ENCODE measurements around the gene GRIA2. TPM values are rescaled to one million over a fixed set of nuclear protein-coding genes. Genes with fewer than 3 reads are reported as not detected.

GRIA2 gene
- total and polyA plus RNA-seq, 7 donors: 0.09 to 3.0 (median 0.12) TPM; not detected in 3

GRCh38 chr4:157357887-157358286, 137.4 kb downstream of the GRIA2 start:
- H3K36me3 ChIP-seq (ENCODE audit: insufficient read depth in 1 of 2, low read depth in 1 of 2): no peaks in the 10 kb centered on the region
- no peak for ATAC-seq
- no peaks in the 10 kb centered on the region for H3K27me3 ChIP-seq (ENCODE audit: insufficient read depth in 3 of 3, low read length in 2 of 3)
- TF ChIP-seq CTCF (IDR thresholded peaks at IDR 0.05): no peak
- no peaks in the 10 kb centered on the region for H3K9me3 ChIP-seq
- H3K27ac ChIP-seq: no peak overlapping the region
- intact Hi-C loops (cut with DNase I): no loop called here
- WGBS, 3 donors: 30 to 49% (median 33%) methylated on average over 1 of the region's 1 CpG
- no peaks in the 10 kb centered on the region for H3K4me1 ChIP-seq
- H3K4me3 ChIP-seq: no peak overlapping the region
- no peak for DNase-seq

DNA sequence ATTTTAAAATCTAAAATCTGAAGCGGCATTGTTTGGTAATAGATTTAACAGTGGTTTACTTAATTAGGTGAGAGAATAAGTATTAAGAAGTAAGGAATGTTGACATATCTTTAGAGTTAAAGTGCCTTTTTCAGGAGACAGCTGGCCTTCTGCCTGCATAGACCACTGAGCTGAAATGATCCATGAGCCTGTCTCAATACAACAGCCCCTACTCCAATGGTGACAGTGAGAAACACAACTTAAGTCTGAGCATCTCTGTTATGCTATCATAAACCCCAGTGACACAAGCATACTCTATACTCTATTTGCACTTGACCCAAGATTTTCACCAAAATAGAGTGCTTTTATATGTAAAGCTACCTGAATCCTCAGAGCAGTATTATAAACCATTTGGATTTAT, 137.9 kb downstream of the GRIA2 start:
- 83 to 91% (median 90%) methylated on average over 1 of the region's 1 CpG for WGBS, 3 donors
- no peaks in the 10 kb centered on the region for H3K9me3 ChIP-seq
- H3K36me3 ChIP-seq (ENCODE audit: insufficient read depth in 1 of 2, low read depth in 1 of 2): no peaks in the 10 kb centered on the region
- intact Hi-C loops (cut with DNase I): no loop called here
- no peaks in the 10 kb centered on the region for H3K4me1 ChIP-seq
- ATAC-seq (no peak), DNase-seq (no peak)
- H3K27me3 ChIP-seq (ENCODE audit: insufficient read depth in 3 of 3, low read length in 2 of 3): no peaks in the 10 kb centered on the region
- H3K4me3 ChIP-seq: no peak overlapping the region
- TF ChIP-seq CTCF (IDR thresholded peaks at IDR 0.05): no peak
- H3K27ac ChIP-seq: no peak overlapping the region

- Histone ChIP-seq H3K4me1 (no peaks in the 10 kb centered on the region), H3K9me3 (no peaks in the 10 kb centered on the region), H3K27ac (no peak overlapping the region), H3K27me3 (ENCODE audit: insufficient read depth in 3 of 3, low read length in 2 of 3) (no peaks in the 10 kb centered on the region), H3K36me3 (ENCODE audit: insufficient read depth in 1 of 2, low read depth in 1 of 2) (no peaks in the 10 kb centered on the region), H3K4me3 (no peak overlapping the region)
- intact Hi-C loops (cut with DNase I): no loop called here
- DNase-seq: no peak
- TF ChIP-seq CTCF (IDR thresholded peaks at IDR 0.05): no peak
- ATAC-seq: no peak
- 49 to 57% (median 49%) methylated on average over 1 of the region's 1 CpG for WGBS, 3 donors
Measured at GRCh38 chr4:157358851-157359250, 138.3 kb downstream of the GRIA2 start.

DNA sequence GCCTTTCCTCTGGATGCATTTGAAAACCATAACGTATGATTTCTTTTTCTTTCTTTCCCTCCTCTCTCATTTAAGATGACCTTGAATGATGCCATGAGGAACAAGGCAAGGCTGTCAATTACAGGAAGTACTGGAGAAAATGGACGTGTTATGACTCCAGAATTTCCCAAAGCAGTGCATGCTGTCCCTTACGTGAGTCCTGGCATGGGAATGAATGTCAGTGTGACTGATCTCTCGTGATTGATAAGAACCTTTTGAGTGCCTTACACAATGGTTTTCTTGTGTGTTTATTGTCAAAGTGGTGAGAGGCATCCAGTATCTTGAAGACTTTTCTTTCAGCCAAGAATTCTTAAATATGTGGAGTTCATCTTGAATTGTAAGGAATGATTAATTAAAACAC, 142.8 kb downstream of the GRIA2 start:
- intact Hi-C loops (cut with DNase I): no loop called here
- TF ChIP-seq CTCF (IDR thresholded peaks at IDR 0.05): no peak
- ATAC-seq: no peak

DNA sequence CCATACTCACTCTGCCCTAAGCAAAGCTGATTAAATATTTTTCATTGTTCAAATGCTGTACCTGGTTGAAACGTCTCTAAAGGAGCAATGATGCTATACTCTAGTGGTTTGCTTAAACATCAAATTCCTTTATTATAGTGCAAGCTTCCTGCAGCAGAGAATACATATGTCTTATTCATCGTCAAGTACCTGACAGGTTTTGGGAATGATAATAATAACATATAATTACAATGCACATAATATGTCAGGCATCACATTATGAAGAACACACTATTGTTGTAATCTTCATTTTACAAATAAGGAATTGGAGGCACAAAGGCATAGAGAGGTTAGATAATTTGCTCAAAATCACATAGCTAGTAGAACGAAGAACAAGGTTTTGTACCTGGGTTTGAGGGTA, 151.6 kb downstream of the GRIA2 start:
- intact Hi-C loops (cut with DNase I): no loop called here
- Histone ChIP-seq H3K4me3 (no peak overlapping the region), H3K27ac (no peak overlapping the region), H3K4me1 (no peaks in the 10 kb centered on the region), H3K9me3 (no peaks in the 10 kb centered on the region), H3K36me3 (ENCODE audit: insufficient read depth in 1 of 2, low read depth in 1 of 2) (no peaks in the 10 kb centered on the region), H3K27me3 (ENCODE audit: insufficient read depth in 3 of 3, low read length in 2 of 3) (no peaks in the 10 kb centered on the region)
- WGBS, 3 donors: 77 to 84% (median 81%) methylated on average over 3 of the region's 3 CpGs
- no peak for TF ChIP-seq CTCF (IDR thresholded peaks at IDR 0.05)
- DNase-seq: no peak
- ATAC-seq: no peak

More for the DNA sequence above, 142.8 kb downstream of the GRIA2 start:
- H3K27ac ChIP-seq: no peak overlapping the region
- no peak for DNase-seq
- WGBS, 3 donors: 38 to 55% (median 45%) methylated on average over 4 of the region's 4 CpGs
- no peak overlapping the region for H3K4me3 ChIP-seq
- H3K9me3 ChIP-seq: no peaks in the 10 kb centered on the region
- H3K4me1 ChIP-seq: no peaks in the 10 kb centered on the region
- H3K36me3 ChIP-seq (ENCODE audit: insufficient read depth in 1 of 2, low read depth in 1 of 2): no peaks in the 10 kb centered on the region
- H3K27me3 ChIP-seq (ENCODE audit: insufficient read depth in 3 of 3, low read length in 2 of 3): no peaks in the 10 kb centered on the region

Data from psoas muscle (tissue), 8 donors.